ENCODE data around the gene ZNF222.
A peak's percentile ranks its signal among the peaks of the same experiment; 100 is the strongest.

The ZNF222 gene

DNA sequence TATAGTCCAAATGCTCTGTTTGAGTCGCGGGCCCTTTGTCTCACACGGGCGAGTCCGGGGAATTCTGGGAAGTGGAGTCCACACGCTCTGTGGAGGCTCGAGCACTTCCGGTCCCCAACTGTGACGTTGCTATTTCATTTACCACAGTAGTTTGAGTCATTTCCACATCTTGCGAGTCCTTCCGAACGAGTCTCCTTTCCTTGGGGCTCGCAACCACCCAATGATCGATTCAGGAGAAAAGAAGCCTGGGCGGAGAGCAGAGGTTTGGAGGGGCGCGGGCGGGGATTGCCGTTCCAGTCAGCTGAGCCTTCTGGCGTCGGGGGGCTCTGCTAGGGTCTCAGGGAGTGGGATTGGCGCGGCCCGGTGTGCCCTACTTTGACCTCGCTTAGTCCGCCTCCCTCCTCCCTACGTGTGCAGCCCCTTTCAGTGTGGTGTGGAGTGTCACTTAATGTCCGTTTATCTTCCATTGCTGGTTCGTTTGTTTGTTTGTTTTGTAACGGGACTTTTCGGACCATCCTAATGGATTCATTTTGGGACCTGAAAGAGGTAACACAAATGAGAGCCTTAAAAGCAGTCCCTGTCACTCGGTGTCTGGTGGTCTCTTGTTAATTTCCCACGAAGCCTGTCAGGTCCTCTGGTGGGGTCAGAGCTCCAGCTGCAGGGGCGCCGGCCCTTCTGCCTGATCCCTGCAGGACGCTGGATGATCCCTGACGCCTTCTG lies at the start of gene ZNF222:
TSS of gene ZNF222 (plus strand) at position 163 of the 720 bp plus-strand sequence. CDS start at position 221, 58 bp downstream.
- TF ChIP-seq, protein P1, sequence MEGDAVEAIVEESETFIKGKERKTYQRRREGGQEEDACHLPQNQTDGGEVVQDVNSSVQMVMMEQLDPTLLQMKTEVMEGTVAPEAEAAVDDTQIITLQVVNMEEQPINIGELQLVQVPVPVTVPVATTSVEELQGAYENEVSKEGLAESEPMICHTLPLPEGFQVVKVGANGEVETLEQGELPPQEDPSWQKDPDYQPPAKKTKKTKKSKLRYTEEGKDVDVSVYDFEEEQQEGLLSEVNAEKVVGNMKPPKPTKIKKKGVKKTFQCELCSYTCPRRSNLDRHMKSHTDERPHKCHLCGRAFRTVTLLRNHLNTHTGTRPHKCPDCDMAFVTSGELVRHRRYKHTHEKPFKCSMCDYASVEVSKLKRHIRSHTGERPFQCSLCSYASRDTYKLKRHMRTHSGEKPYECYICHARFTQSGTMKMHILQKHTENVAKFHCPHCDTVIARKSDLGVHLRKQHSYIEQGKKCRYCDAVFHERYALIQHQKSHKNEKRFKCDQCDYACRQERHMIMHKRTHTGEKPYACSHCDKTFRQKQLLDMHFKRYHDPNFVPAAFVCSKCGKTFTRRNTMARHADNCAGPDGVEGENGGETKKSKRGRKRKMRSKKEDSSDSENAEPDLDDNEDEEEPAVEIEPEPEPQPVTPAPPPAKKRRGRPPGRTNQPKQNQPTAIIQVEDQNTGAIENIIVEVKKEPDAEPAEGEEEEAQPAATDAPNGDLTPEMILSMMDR (IDR thresholded peaks at IDR 0.05; ENCODE audit: low read depth, low read length), result no peak
- peak; percentile 90 for DNase-seq (ENCODE audit: low read depth, low spot score)
- H3K4me3 ChIP-seq (ENCODE audit: low read depth, low read length), result peak within 1 kb of the TSS; percentile 70
- in situ Hi-C loops (cut with HindIII; ENCODE audit: low sequenced_read_pairs), result no loop called here

DNA sequence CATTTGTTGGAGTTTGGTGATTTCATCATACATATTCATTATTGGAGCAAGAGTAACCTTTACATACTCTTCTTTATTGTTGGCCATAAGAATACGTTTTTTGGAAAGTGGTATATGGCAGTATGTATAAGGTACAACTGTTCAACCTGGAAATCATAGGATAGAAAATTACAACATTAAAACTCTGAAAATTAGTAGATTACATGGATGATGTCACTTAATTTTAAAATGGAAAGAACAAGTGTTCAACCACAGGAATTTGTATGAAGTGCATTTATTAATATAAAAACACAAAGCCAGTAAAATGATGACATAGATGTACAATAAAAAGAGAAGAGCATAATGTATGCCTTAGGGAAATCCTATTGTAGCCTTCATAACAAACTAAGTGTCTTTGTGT lies 48.4 kb upstream of the ZNF222 start:
- in situ Hi-C loops (cut with HindIII; ENCODE audit: low sequenced_read_pairs), result no loop called here
- DNase-seq (ENCODE audit: low read depth, low spot score), result no peak
- no peak overlapping the region for H3K4me3 ChIP-seq (ENCODE audit: low read depth, low read length)
- TF ChIP-seq, protein P1 (IDR thresholded peaks at IDR 0.05; ENCODE audit: low read depth, low read length), result no peak

DNA sequence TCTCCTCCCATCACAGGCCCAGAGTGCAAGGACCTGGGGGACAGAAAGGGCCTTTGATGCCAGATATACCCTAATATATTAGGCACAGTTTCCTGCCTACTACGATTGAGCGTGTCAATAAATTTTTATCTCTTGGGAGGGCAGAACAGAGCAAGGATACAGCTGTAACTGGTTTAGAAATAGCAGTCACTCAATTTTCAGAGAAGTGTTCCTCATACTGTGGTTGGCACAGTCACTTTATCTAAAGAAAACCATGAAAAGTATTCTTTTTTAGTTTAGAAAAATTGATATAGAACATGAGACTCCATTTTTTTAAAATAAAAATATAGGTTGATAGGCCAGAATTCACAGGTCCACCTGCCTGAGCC lies 41.7 kb upstream of the ZNF222 start:
- DNase-seq (ENCODE audit: low read depth, low spot score), result no peak
- in situ Hi-C loops (cut with HindIII; ENCODE audit: low sequenced_read_pairs), result no loop called here
- H3K4me3 ChIP-seq (ENCODE audit: low read depth, low read length), result peak overlapping the region; percentile 74
- TF ChIP-seq, protein P1 (IDR thresholded peaks at IDR 0.05; ENCODE audit: low read depth, low read length), result no peak

DNA sequence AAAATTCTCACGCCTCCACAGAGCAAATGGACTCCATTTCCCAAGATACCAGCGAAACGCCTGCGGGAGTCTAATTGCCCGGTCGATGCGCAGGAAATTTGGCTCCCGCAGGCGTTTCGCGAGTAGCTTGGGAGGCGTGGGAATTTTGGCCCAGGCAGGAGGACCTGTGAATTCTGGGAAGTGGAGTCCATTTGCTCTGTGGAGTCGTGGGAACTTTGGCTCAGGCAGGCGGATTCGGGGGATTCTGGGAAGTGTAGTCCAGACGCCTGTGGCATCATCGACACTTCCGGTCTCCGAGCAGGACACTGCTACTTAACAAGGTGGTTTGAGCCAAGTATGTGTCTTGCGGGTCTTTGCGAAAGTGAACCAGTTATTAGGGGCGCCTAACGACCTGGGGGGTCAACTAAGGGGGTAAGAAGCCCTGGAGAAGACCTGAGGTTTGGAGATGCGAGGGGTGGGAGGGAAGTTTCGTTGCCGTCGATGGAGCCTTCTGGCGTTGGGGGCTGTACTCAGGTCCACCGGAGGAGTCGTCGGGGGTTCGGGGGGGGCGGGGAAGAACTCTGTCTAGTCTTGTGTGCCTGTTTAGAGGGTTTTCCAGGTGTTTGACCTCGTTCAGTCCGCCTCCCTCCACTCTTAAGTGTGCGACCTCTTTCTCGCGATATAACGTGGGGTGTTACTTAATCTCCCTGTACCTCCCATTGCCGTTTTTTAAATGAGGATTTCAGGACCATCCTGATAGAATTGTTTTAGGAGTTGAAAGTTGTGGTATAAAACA lies 41.1 kb upstream of the ZNF222 start, which contains the start of gene ZNF155:
TSS of gene ZNF155 (plus strand) at position 277 of the 775 bp plus-strand sequence. CDS start 4,356 bp downstream, outside the sequence.
- peak; percentile 98 for DNase-seq (ENCODE audit: low read depth, low spot score)
- in situ Hi-C loops (cut with HindIII; ENCODE audit: low sequenced_read_pairs), result no loop called here
- H3K4me3 ChIP-seq (ENCODE audit: low read depth, low read length), result peak within 1 kb of the TSS; percentile 74

DNA sequence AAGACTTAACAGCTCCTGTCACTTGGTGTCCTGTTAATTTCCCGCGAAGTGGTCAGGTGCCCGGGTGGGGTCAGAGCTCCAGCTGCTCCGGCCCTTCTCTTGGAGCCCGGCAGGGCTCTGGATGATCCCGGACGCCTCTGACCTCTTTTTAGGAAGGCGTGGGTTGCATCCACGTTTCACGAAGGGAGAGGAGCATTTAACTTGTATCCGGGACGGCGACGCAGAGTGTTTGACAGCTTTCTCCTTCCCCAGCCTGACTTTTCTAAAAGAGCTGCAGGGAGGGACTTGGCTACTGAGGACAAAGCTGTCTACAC lies 40.5 kb upstream of the ZNF222 start:
- in situ Hi-C loops (cut with HindIII; ENCODE audit: low sequenced_read_pairs), result no loop called here
- no peak for DNase-seq (ENCODE audit: low read depth, low spot score)
- TF ChIP-seq, protein P1 (IDR thresholded peaks at IDR 0.05; ENCODE audit: low read depth, low read length), result no peak
- H3K4me3 ChIP-seq (ENCODE audit: low read depth, low read length), result peak overlapping the region; percentile 74

More for the DNA sequence above, 41.1 kb upstream of the ZNF222 start, which contains the start of gene ZNF155:
- TF ChIP-seq, protein P1 (IDR thresholded peaks at IDR 0.05; ENCODE audit: low read depth, low read length), result no peak

DNA sequence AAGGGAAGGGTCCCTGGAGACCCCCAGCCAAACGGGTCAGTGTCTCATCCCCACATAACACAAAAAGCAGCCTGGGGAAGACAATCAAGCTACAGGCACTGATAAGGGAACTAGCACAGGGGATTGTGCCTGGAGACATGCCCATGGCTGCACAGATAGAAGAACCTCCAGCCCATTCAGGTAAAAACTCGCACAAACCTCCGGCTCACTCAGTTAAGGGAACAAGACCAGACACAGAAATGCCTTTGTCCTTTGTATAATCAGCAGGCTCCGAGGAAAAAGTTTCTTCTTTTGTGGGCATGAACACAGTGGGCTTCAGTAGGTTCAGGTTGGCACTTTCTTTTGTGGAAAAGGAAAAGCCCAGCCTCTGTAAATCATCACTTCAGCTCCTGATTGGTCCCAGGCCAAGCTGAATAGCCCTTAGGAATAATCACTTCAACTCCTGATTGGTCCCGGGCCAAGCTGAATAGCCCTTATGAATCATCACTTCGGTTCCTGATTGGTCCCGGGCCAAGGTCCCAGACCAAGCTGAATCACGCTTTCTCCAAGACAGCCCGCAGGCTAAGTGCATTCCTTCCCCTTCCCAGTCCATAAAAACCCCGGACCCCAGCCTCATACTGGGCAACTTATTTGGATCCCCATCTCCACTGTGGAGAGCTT lies 27.4 kb upstream of the ZNF222 start:
- DNase-seq (ENCODE audit: low read depth, low spot score), result peak; percentile 37
- in situ Hi-C loops (cut with HindIII; ENCODE audit: low sequenced_read_pairs), result no loop called here
- TF ChIP-seq, protein P1 (IDR thresholded peaks at IDR 0.05; ENCODE audit: low read depth, low read length), result no peak
- no peak overlapping the region for H3K4me3 ChIP-seq (ENCODE audit: low read depth, low read length)
